Measurements from ENCODE around the gene SLC26A2.

- TF ChIP-seq KLF1 (tag by site-specific recombination; IDR thresholded peaks at IDR 0.05) (no peak), ZNF629 (tag by site-specific recombination; IDR thresholded peaks at IDR 0.05) (no peak), ZNF658 (tag by site-specific recombination; IDR thresholded peaks at IDR 0.05) (no peak), ZNF518A (tag by site-specific recombination; conservative IDR thresholded peaks at IDR 0.05; ENCODE audit: low read depth) (no peak), ZNF404 (tag by site-specific recombination; IDR thresholded peaks at IDR 0.05) (no peak), ZNF433 (tag by site-specific recombination; IDR thresholded peaks at IDR 0.05; ENCODE audit: low read depth) (no peak), CTCF (tag by site-specific recombination; IDR thresholded peaks at IDR 0.05) (no peak), ELK4 (IDR thresholded peaks at IDR 0.05; ENCODE audit: borderline replicate concordance, low read depth, low read length) (no peak), ZNF175 (tag by site-specific recombination; IDR thresholded peaks at IDR 0.05) (no peak), TCF7L2 (IDR thresholded peaks at IDR 0.05; ENCODE audit: borderline replicate concordance, low read depth, low read length) (no peak), ZNF76 (tag by site-specific recombination; IDR thresholded peaks at IDR 0.05; ENCODE audit: borderline replicate concordance, low read depth) (no peak), PATZ1 (tag by site-specific recombination; IDR thresholded peaks at IDR 0.05) (no peak), ZNF785 (tag by site-specific recombination; IDR thresholded peaks at IDR 0.05) (no peak)
Observed at GRCh38 chr5:150022158-150022531, 61.6 kb downstream of the SLC26A2 start.

Data from HEK293 (cell line).